ENCODE data around the gene TMEM63A.
"Not testable (repeated sequence)": the region's sequence is repeated elsewhere in the genome, so short reads cannot be mapped to it uniquely, and the experiment has no call there.

Gene TMEM63A

DNA sequence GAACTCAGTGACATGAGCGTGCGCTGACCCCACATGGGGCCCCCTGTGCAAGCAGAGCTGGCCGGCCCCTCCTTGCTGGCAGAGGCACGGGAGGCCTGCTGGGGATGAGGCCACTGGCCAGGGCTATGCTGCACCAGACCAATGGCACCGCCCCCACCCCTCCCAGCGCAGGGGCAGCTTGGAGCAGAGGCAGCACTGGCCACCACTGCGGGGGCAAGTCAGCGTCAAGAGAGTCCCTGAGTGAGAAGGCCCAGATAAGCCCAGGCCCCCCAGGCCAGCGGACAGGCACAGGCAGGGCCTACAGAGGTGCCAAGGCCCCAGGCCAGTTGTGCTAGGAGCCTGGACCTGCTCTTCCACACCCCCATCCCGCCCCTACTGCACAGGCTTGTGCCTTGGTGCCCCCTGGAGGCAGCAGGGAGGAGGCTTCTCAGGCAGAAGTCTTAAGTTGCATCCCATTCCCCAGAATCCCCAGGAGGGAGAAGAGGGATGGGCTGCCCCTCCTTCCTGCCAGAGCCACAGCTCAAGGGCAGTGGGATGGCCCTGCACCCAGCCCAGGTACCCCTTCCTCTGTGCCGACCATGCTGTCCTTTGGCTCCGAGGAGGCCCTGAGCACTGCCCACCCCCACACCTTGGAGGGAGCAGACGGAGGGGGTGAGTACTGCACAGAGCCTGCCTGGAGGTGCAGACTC, 36.5 kb downstream of the TMEM63A start:
- peak in 1 of 2 donors; percentile 12 for DNase-seq (ENCODE audit: low read depth in 2 of 2)

DNA sequence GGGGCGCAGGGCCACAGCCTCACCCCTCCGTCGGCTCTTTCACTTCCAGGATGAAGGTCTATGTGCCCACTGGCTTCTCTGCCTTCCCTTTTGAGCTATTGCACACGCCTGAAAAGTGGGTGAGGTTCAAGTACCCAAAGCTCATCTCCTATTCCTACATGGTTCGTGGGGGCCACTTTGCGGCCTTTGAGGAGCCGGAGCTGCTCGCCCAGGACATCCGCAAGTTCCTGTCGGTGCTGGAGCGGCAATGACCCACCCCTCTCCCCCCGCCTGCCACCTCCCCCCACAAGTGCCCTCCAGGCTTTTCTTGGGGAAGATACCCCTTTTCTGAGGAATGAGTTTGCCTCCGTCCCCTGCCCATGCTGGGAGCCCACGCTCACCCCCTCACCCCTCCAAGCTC, 37.1 kb downstream of the TMEM63A start:
- DNase-seq (ENCODE audit: low read depth in 2 of 2), result no peak

DNA sequence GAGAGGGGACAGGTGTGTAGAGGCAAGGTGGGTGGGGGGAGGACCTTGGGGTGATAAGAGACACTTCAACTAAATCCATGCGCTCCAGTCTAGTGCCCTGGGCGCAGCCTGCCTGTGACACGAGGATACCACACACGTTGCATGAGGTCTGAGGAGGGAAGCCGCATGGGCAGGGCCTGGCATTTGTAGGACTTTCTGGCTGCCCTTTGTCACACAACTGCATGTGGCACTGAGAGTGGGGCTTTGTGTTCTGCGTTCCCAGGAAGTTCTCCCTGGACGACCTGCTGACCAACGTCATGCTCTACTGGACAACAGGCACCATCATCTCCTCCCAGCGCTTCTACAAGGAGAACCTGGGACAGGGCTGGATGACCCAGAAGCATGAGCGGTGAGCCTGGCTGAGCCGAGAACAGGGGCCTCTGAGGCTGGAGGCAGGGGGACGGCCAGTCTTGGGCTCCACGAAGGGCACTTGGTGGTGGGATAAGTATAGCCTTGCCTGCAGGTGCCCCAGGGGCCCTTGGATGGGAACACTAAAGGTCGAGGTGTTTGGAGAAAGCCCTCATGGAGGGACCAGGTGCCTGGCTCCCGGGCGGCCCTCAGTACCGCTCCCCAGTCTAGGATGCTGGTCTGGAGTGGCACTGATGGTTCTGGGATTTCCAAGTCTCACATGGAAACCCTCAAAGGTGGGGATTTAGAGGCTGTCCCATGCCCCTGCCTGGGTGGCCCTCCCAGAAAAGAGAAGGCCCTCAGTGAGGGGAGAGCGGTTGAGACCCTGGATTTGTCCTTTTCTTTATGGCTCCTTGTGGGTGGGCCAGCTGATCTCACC, 37.7 kb downstream of the TMEM63A start:
- no peak for DNase-seq (ENCODE audit: low read depth in 2 of 2)

DNA sequence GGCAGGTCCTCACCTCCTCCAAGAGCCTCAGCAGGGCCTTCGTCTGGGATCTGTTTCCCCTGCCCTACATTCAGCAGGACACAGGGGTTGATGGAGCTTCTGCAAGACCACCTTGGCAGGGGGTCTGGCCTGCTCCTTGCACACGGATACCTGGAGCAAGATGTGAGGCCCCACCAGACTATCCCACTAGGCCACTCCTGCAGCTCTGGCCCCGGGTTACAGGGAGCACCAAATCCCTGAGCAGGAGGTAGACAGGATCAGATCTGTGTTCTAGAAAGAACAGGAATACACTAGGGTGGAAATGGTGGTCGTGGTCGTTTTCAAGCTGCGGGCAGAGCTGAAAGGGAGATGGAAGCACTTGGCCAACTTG, 38.8 kb downstream of the TMEM63A start:
- no peak for DNase-seq (ENCODE audit: low read depth in 2 of 2)

DNA sequence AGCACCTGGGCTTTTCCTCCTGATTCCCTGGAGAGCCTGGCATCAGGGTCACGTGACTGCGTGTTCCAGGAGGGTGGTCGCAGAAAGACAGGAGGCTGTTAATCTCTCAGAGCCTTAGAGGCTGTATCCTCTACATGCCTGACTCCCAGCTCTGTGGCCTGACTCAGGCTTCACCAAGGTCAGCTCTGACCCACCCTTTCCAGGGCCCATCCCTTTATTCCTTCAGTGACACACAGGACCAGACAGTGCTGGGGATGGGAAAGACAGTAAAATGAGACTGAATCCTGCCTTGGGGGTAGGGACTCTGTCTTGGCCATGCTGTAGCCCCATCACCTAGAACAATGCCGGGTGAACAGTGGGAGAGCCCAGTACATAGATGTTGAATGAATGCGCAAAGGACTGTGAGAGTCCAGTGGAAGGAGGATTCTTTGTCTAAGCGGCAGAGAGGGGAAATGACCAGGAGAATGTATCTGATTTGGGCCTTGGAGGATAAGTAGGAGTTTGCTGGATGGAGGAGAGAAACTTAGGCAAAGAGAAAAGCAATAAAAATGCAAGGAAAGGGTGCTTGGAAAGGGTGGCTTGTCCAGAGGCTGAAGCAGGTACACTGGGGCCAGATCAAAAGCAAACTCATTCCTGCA, 39.3 kb downstream of the TMEM63A start:
- no peak for DNase-seq (ENCODE audit: low read depth in 2 of 2)

DNA sequence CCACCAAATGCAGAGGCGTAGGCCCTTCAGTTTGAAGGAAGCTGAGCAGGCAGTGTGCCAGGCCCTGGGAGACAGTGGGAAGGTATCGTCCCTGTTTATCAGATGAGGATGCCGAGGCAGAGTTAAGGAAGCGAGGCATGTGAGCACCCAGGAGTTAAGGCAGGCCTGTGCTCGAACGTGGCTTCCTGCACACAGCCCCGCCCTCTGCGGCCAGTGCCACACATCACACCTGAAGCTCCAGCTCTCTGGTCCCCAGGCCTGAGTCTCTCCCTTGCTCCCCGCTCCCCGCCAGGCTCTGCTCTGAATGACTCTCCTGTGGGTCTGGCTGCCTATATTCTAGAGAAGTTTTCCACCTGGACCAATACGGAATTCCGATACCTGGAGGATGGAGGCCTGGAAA, 40.1 kb downstream of the TMEM63A start:
- no peak for DNase-seq (ENCODE audit: low read depth in 2 of 2)

DNA sequence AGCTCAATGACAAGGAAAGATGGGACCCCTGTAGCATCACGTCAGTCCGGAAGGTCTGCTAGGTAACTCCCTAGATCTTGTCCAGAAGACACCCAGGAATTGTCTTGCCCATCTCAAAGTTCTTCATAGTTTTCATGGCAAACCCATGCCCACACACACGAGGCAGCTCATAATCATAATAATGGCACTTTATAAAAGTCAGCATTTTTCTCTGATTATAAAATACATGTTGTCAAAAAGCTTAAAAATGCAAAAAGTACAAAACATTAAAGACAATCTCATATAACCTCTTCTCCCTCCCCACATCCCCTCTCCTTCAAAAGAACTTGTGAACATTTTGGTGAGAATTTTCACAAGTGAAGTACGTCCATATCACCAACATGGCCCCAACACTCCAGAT, 41.5 kb downstream of the TMEM63A start:
- DNase-seq (ENCODE audit: low read depth in 2 of 2), result no peak

DNA sequence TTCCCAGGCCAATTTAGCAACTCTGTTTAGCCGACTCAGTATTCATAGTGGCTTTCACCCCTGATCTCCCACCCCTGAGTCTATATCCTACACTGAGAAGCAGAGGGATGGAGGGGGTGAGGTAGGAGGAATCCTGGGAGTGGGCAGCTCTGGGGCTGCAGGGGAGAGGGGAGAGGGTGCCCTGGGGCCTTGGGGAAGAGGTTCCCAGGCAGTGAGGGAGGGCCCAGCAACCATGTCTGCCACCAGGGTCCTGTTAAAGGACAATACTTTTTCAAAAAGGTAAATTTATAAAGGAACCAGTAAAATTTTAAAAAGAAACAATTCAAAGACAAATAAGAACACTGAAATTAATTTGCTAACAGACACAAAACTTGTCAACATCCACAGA, 42.0 kb downstream of the TMEM63A start:
- no peak for DNase-seq (ENCODE audit: low read depth in 2 of 2)

DNA sequence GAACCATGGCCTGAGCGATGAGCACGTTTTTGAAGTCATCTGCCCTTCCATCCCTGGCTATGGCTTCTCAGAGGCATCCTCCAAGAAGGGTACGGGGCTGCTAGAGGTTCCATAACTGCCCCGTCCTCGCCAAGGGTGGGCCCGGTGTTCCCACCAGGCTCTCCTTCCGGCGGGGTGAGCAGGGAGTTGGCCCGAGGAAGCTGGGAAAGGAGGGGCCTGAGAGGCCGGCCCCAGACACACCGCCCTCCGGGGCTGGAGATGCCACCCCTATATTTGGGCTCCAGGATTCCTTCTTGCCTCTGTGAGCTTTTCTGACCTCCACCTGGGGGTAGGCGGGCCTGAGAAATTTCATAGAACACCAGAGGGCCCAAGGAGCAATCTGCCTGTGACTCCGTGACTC, 43.4 kb downstream of the TMEM63A start:
- DNase-seq (ENCODE audit: low read depth in 2 of 2), result no peak

DNA sequence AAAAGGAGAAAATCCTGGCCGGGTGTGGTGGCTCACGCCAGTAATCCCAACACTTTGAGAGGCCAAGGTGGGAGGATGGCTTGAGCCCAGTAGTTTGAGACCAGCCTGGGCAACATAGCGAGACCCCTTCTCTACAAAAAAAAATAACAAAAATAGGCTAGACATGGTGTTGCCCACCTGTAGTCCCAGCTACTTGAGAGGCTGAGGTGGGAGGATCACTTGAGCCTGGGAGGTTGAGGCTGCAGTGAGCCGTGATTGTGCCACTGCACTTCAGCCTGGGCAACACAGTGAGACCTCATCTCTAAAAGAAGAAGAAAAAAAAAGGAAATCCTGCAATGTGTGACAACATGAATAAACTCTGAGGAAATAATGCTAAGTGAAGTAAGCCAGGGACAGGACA, 45.9 kb downstream of the TMEM63A start:
- DNase-seq (ENCODE audit: low read depth in 2 of 2), result not testable (repeated sequence)

DNA sequence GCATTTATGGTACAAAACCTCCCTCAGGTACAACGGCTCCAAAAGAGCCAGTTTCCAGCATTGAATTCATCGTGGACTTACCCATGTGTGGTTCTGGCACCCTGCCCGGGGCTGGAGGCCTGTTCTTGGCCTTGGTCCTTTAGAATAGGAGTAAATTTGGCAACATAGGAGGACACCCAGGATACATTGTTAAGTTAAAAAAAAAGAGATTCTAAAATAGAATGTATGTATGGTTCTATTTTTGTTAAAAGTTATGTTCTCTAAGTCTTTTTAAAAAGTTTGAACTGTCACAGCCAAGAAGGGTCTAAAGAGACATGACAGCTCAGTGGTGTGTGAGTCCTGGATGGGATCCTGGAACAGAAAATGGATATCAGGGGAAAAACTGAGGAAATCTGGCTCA, 46.3 kb downstream of the TMEM63A start:
- DNase-seq (ENCODE audit: low read depth in 2 of 2), result no peak

DNA sequence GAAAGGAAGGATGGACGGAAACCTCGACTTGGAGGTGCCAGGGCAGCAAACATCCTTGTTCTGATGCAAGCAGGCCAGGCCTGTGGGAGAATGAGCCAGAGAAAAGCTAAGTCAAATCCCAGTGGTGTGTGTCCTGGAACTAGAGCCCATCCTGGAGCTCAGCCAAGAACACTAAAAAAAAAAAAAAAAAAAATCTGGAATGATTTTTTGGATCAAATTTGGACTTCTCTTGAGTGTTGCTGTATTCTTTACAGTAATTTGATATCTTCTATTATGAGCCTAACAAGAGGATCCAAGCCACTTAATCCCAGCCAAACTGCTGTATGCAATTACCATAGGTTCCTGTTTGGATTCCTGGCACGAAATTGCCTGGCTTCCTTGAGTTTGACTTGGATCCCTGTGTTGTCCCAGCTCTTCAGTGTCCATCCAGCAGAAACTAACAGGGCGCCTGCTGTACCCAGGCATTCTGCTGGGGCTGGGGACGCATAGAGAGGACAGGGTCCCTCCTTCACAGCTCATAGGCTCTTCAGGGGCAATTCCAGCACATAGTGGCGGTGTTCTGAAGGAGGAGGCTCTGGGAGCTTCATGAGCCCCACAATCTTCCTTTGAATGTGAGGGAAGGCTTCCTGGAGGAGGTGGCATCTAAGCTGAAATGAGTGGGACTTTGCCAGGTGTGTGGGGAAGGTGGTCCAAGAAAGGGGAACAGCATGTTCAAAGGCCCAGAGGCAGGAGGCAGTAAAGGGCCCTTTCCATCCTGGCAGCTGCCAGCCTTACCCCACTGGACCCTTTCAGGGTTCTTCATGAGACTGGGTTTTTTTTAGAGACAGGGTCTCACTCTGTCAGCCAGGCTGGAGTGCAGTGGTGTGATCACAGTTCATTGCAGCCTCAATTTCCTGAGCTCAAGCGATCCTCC, 47.5 kb downstream of the TMEM63A start:
- DNase-seq (ENCODE audit: low read depth in 2 of 2), result no peak

DNA sequence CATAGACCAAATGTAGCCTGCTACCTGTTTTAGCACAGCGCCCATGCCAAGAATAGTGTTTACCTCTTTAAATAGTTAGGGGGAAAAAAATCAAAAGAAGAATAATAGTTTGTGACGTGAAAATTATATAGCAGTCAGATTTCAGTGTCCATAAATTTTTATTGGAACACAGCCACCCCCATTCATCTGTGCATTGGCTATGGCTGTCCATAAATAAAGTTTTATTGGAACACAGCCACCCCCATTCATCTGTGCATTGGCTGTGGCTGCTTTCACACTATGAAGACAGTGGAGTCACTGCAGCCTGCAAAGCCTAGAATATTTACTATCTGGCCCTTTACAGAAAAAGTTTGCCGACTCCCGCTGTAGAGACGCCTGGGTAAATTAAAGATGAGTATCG, 51.3 kb downstream of the TMEM63A start:
- no peak for DNase-seq (ENCODE audit: low read depth in 2 of 2)

DNA sequence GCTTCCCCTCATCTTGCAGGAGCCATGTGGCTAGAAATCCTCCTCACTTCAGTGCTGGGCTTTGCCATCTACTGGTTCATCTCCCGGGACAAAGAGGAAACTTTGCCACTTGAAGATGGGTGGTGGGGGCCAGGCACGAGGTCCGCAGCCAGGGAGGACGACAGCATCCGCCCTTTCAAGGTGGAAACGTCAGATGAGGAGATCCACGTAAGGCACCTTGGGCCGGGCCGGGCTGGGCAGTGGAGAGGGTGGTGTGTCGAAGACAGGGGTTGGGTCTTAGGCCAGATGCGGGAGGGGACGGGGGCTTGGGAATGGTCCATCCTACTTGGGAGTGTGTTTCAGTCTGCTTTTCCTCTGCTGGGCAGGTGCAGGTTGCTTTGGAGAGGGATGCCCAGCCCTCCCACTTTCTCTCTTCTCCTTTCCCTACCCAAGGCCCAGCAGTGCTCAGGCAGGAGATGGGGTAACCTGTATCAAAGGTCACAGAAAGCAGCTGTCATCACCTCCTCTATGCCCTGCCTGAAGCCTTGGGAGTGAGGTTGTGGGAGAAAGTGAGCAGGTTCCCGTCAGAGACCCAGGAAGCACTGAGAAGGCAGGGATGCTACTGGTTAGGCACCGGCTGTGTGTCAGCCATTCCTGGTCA, 53.4 kb downstream of the TMEM63A start:
- no peak for DNase-seq (ENCODE audit: low read depth in 2 of 2)

DNA sequence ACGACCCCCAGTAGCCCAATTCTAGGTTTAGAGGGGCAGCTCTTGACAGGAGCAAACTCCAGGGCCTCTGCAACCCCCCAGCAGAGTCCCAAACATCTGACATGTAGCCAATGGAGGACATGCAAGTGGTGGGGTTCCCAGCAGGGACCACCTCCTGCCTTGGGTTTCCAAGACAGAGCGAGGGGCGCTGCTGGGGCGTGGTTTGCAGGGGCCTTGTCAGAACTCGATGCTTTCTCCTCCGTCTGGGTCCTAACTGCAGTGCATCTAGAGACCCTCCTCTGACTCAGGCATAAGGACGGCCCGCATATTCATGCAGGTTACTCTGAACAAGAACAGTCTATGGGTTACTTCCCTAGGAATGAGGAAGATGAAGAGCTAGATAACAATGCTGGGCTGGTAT, 55.1 kb downstream of the TMEM63A start:
- no peak for DNase-seq (ENCODE audit: low read depth in 2 of 2)

DNA sequence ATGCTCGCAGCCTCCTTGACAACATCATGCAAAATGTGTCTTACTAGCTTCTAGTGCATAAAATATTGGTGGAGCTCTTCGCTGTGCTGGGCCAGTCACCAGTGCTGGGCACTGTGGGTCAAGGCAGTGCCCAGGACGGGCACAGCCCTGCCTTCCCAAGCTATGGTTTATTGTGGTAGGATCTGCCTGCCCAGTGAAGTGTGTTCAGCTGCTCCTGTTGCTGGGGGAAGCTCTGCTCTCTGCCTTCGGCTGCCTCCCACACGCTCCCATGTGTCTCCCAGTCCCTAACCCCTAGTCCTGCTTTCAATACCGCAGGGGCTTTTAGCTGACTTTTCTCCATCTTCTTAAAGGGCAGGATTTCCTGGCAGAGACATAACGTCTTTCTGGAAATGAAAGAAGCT, 56.6 kb downstream of the TMEM63A start:
- DNase-seq (ENCODE audit: low read depth in 2 of 2), result no peak

DNA sequence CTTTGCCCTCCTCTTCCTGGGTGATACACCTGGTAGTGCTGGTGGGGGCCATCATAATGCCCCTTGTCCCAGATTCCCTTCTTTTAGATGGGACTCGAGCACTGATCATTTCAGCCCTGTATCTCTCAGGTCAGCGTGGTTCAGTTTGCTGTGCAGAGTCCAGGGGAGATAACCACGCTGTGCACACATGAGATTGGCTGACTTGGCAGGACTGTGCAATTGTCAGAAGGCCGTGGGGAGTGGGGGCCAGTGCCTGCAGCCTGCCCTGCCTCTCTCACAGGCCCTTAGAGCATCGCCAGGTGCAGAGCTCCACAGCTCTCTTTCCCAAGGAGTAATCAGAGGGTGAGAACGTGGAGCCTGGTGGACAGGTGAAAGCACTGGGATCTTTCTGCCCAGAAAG, 57.1 kb downstream of the TMEM63A start:
- DNase-seq (ENCODE audit: low read depth in 2 of 2), result no peak

DNA sequence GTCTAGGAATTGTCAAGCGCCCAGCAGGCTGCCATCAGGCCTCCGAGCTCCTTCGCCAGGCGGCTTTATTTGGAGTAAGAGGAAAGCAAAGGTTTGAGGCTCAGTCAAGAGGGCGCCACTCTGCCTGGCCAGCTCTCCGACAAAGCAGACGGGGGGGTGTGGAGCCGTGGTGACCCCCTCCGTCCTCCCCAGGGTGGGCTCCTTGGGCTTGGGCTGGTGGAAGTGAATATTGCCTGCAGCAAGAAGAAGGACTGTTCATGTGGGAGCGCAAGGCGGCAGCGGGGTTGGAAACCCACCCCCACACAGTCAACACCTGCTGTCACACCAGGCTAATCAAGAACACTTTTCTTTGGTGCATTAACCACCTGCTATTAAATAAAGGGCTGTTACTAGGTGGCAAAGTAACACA, 57.6 kb downstream of the TMEM63A start:
- no peak for DNase-seq (ENCODE audit: low read depth in 2 of 2)

DNA sequence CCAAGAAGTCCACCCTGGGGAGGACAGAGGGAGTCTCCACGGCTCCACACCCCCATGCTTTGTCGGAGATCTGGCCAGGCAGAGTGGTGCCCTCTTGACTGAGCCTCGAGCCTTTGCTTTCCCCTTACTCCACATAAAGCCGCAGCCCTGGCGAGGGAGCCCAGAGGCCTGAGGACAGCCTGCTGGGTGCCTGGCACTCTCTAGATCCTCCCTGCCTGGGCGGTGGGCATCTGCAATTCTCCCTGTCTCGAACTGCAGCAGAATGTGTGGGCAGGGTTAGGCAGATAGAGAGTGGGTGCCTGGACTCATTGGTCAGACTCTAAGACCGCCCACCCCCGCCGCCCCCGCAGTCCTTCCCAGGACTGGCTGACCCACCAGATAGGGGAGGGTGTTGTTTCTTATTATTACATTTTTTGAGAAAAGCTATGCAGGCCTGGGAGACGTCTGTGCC, 58.3 kb downstream of the TMEM63A start:
- no peak for DNase-seq (ENCODE audit: low read depth in 2 of 2)

DNA sequence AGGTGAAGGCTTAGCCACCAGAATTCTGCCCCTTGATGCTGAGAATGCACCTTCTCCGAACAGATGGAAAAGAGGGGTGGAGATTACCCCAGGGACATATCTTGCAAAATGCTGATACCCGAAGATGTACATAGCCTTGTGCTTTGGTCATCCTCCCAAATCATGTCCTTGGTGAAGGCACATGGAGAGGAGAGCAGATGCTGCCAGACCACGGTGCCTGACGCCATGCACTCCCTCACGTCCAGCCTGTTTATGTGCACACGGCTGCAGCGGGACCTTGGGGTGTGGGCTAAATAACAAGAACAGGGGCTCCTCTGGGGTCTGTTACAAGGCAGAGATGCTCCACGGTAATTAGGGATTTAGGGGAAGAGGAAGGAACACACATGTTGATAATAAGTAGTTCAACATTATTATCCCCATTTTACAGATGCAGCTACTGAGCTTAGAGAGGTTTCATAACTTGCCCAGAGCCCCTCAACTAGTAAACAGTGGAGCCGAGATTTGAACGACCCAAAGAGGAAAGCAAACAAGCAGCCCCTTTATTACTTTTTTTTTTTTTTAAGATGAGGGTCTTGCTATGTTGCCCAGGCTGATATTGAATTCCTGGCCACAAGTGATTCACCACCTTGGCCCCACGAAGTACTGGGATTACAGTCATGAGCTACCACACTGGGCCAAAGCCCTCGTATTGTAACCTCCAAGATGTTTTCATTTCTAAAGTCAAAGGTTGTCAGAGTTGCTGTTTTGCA, 59.4 kb downstream of the TMEM63A start:
- no peak for DNase-seq (ENCODE audit: low read depth in 2 of 2)
